Stimulated activated CD4-positive, alpha-beta T cell treated with anti-CD3 and anti-CD28 coated beads, Interleukin-2, amount 100 ng/mL, for 4 hours (primary cell): ENCODE results near the gene HLCS.

Experiments
- DNase-seq: peaks from one replicate; pipeline ENCODE4 v3.0.0-alpha.2; 2020; ENCODE audit warnings: low read depth

HLCS gene

DNA sequence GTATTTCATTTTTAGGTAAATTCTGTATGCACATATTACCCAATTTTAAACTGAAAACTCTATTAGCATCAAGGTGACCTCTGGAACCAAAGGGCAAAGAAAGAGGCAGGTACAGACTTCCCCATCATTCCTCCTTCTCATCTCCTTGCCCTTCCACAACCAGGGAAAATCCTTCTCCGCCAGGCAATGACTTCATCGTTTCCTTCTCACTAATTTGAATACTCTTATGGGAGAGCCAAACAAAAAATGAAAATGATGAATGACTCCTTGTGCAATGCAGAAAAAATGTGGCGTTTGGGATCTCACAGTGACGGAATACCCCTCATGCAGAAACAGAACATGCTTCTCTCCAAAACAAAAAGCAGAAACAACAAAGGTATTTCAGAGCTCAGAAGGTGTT lies 83.7 kb downstream of the HLCS start:
- no peak for DNase-seq

DNA sequence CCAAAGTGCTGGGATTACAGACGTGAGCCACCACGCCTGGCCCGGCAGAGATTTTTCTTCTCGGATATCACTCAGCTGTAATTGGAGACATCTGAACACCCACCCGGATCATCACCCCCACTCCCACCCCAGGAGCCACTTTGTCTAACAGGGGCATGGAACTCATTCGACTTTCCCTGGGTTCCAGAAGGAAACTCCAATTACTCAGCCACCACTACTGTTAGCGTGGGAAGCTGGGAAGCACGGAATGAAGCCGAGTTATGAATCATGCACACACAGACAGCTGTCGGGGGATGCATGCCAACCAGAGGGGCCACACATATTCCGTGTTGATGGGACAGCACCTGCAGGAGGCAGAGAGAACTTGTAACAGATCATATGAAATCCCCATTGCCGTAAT lies 85.2 kb downstream of the HLCS start:
- no peak for DNase-seq

DNA sequence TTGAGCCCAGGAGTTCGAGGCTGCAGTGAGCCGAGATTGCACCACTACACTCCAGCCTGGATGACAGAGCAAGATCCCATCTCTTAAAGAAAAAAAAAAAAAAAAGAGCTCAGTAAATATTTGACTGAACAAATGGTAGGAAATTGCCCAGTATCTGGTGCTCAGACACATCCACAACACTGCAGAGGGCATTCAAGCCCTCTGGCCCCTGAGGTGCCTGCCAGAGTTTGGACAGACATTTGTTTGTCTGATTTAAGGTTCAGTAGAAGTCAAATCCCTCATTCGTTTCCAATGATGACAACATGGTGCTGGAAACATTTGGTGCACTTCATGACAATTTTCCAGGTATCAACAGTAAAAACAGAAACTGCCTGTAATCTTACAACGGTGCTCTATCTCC lies 86.6 kb downstream of the HLCS start:
- DNase-seq: no peak

DNA sequence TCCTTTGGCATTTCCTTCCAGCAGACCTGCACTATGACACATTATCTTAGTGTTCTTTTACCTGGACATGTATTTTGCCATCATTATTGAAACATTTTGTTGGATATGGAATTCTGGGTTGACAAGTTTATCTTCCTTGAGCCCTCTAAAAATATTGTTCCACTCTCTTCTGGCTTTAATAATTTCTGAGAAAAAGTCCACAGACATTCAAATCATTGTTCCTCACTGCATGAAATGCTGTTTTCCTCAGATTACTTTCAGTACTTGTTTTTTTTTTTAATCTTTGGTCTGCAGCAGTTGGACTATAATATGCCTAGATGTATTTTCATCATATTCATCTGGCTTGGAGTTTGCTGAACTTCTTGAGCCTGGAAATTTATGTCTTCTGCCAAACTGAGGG lies 88.7 kb downstream of the HLCS start:
- DNase-seq: no peak

DNA sequence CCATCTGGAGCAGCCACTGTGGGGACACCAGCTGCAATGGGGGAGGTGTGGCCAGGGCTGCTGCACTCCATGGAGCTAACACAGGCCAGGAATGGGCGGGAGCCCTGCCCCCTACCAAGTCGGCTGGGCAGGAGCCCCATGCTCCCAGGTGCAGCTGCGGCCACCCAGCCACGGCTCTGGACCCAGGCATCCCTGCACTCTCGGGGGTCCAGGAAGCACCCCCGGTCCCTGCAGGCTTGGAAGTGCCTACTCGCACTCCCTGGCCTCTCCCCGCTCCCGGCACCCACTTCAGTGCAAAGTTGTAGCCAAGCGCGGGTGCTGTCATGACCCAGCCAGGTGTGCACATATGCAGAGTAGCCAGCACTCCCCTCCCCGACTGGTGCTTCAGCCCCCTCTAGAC lies 91.8 kb downstream of the HLCS start:
- DNase-seq: no peak

DNA sequence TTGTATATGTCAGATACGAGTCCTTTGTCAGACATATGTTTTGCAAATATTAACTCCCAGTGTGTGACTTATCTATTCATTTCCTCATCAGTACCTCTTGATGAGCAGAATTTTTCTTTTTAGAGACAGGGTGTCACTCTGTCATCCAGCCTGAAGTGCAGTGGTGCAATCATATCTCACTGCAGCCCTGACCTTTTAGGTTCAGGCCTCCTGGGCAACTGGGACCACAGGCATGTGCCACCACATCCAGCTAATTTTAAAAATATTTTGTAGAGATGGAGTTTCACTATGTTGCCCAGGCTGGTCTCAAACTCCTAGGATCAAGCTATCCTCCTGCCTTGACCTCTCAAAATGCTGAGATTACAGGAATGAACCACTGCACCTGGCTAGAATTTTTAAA lies 93.0 kb downstream of the HLCS start:
- no peak for DNase-seq

DNA sequence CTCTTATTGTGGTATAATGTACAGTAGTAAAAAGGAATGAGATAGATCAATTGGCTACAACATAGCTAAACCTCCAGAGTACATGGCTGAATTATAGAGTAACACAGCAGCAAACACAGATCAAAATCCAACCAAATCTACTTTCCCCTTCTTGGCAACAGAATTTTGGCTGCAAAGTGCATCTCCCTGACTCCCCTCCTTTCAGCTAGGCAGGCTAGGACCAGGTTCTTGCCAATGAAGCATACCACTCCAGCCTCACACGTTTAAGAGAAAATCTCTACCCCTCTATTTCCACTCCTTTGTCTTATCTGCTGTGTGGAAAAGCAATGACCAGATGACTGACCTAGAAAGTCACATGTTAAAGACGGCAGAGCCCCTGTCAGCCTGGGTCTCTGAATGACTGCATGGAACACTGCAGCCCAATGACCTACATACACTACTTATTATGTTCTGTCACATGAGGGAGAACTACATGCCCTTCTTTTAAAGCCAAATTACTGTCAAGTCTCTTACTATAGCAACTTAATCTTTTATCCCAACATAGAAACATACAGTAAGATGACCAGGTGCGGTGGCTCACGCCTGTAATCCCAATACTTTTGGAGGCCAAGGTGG lies 99.1 kb downstream of the HLCS start:
- DNase-seq: no peak

DNA sequence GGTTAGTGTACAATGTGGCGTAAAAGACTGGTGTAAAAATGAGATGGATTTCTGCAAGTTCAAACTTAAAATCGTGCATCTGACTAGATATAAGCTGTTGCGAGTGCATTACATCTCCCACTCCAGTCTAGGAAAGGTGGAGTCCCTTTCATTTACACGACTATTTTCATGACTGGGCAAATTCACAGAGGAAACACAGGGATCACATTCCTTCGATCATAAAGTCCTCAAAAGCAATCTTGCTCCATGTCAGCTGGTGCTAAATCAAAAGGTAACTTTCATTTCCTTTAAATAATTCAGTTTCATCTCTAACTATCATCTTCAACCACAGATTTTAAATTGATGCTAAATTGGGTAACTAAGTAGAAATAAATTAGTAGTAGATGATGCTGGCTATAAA lies 100.0 kb downstream of the HLCS start:
- DNase-seq: no peak

DNA sequence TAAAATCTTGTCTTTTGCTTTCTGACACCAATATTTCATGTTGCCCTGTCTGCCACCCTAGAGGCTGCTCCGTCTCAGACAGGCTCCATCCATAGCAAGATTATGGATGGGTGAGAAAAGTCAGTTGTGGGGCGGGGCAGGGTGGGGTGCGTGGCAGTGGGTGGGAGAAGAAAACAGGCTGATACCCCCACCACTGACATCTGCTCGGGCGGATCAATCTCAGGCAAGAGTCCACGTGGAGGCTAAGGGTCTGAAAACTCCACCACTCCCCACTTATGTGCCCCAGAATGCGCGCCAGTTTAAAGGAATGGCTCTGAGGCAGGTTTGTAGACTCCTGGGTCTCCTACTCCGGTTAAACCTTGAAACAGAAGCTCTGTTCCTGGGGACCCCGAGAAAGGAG lies 101.5 kb downstream of the HLCS start:
- no peak for DNase-seq

DNA sequence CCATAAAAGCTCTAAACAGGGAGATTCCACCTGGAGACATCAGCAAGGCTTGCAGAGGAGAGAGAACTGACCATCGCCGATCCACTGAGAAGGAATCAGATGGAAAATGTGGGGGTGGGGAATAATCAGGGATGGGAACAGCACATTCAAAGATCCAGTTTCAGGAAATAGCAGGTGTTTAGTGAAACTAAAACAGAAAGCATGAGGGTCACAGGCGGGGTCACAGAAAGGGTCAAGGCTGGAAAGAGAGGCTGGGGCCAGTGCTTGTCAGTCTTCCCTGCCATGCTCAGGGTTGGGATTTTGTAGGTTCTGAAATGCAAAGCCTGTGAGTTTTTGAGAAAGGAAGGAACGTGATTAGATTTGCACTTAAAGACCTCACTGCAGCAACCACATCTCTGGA lies 103.2 kb downstream of the HLCS start:
- no peak for DNase-seq

DNA sequence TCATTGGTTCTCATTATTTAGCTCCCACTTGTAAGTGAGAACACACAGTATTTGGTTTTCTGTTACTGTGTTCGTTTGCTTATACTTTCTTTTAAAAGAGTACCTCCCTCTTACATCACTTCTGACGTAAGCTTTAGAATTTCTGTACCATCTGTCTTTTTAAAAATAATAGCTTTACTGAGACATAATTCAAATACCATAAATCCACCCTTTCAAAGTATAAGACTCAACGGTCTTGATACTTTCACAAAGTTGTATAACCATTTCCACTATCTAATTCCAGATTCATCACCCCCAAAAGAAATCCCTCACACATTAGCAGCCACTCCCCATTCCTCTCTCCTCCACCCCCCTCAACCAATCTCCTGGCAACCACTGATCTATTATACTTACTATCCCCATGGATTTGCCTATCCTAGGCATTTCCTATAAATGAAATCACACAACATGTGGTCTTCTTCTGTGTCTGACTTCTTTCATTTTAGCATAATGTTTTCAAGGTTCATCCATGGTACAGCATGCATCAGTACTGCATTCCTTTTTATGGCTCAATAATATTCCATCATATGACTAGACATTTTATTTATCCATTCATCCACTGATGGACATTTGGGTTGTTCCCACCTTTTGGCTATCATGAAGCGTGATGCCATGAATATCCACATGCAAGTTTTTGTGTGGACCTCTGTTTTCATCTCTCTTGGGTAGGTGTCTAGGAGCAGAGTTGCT lies 104.7 kb downstream of the HLCS start:
- no peak for DNase-seq

DNA sequence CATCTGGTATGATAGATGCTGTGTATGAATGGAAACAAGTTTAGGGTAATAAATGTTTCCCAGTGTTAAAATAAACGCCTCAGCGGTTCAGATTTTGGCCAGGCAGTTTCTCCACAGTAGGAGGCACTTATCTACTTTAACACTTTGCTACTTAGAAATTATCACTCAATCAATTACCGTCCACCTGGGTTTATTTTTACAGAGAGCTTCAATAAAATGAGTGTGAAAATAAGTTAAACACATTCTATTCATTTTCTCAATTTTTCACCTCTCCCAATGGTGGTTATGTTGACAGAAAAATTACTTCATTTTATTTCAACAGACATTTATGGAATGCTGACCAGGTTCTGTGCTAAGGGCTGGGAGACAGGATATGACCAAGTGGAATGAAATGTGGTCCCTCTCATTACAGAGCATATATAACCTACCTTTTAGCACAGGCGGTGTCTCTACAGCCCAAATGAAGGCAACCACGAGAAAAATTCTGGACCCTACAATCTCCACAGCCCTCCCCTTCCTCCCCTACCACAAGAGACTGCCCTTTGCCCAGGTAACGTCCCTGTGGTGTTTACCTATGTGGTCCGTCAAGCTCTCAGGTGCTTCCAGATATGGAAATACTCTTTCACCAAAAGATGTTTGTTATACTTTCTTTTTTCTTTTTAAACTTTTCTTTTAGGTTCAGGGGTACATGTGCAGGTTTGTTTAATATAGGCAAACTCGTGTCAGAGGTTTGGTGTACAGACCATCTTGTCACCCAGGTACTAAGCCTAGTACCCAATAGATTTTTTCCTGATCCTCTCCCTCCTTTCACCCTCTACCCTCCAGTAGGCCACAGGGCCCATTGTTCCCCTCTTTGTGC lies 105.5 kb downstream of the HLCS start:
- no peak for DNase-seq

DNA sequence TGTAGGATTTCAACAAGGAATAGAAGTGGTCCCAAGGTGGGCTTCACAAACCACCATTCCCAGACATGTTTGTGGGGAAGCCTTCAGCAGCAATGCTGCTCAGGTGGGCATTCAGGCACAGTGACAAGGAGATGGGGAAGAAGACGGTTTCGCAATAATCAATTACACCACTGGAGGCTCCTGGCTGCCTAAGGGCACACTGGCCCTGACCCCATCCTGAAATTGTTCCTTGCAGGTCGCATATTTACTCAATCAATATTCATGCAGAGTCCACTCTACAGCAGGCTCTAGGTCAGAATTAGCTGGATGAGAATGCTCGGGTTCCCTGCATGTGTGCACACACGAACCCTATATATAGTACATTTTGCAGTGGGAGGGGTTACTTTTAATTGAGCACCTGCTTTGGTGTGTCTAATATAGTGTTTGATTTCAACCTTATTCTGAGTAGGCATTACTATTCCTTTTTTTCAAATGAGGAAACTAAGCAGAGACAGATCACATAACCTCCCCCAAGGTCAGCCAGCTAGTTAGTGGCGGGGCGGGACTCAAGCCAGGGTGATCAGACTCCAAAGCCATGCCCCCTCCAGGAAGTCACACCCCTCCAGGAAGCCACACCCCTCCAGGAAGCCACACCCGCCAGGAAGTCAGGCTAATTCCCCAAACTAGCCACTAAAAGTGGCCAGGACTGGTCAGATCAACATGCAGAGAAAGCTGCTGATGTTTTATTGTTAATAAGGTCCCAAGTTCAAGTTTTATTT lies 106.5 kb downstream of the HLCS start:
- no peak for DNase-seq

DNA sequence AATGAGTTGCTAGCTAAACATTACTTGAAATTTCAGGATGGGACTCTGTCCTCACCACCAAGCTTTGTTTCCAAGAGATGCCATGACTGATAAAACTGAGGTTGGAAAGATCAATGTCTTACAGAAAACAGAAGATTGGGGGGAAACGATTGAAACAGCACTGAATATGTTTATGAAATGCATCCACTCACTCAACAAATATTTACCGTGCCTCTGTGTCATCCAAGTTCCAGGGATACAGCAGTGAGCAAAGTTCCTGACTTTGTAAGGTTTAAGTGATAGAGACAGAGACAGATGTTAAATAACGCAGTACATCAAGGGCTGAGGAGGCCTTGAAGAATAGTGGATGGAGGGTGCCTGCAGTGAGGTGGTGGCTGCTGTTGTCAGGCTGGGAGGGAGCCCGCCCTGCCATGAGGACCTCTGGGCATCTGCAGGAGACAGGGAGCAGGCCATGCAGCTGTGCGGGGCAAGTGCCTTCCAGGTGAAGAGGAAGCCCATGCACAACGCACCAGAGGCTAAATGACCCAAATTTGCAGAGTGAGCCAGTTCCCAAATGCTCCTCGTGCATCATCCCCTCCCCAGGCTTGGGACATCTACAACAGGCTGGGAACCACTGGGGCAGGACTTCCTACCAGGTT lies 108.0 kb downstream of the HLCS start:
- no peak for DNase-seq

DNA sequence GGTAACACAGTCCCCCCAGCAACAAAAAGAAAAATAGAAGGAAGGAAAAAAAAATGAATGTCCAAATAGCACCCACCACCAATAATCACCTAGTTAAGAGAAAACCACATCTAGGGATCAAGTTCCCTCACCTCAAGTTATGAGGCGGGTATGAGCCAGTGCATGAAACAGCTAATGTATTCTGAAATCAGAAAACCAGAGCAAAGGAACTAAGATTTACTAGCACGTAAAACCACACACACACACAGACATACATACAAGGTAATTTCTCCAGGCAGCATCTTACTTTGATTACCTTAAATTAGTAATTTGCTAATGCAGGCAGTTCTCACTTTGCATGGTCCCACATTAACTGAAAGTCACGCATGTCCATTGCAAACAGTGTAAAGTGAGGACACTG lies 109.8 kb downstream of the HLCS start:
- no peak for DNase-seq

DNA sequence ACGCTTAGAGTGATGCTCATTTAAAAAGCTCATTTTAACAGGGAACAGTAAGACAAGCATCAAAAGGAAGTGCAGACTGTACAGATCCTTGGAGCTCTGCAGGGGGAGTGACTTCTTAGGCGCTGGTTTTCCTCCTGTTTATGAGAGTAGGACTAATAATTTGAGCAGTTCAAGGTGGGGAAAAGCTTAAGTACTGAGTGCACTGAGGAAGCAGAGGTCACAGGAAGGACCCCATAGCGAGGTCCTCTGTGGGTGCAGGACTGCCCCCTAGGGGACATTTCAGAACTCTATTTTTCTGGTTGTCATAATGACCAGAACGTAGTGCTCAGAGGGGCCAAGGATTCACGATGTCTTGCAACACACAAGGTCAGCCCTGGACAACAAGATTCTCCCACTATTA lies 112.1 kb downstream of the HLCS start:
- no peak for DNase-seq

DNA sequence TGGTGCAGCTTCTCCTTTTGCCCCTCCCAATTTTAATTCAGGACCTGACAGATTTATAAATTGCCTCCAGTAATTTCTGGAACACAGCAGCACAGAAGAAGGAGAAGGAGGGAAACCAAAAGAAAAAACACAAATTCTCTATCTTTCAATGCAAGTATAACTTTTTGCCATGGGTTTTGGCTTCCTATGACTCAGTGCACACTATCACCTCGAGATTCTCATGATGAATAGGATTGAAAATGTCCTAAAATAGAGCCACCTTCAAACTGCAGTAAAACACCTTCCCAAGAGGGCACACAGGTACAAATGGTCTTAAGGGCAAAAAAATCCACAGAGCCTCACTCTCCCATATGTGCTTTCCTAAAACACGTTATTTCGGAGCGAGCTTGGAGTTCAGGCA lies 113.6 kb downstream of the HLCS start:
- DNase-seq: no peak

DNA sequence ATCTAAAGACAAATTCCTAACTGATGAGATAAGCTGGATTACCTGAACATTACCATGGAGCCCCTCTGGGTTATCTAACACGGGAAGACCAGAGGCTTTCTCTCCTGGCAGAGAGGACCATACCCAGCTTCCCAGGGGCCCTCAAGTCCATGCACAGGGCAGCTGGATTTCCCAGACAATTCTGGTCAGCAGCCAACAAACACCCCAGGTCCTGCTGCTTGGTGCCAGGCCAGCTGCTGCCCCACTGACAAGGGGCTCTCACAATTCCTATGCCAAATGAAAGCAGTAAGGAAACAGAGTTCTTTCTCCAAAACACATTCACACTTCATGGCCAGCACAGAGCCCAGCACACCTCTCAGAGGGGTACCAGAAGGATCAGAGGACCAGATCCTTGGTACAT lies 114.2 kb downstream of the HLCS start:
- DNase-seq: no peak

DNA sequence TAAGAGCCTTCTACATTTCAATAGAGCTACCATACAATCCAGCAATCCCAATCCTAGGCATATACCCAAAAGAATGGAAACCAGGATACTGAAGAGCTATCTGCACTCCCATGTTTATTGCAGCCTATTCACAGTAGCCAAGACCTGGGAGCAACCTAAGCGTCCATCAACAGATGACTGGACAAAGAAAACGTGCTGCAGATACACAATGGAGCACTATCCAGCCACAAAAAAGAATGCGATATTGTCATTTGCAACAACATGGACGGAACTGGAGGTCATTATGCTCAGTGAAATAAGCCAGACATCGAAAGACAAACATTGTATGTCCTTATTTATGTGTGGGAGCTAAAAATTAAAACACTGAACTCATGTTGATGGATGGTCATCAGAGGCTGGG lies 115.3 kb downstream of the HLCS start:
- no peak for DNase-seq

DNA sequence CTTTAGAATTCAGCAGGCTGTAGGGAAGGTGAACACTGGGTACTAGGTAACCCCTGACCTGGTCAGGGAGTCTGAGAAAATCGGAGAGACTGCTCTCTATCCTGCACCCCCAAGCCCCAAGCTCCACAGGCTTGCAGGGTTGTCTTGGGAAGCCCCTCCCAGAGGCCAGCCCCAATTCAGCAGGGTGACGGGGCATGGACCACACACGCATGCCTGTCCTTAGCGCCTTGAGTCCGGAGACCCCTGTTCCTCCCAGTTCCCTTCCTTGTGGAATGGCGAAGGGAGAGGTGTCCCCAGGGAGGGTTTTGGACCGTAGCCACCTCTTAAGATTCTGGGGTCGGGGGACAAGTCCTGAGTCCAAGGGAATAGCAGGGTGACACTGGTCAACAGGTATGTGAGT lies 116.1 kb downstream of the HLCS start:
- no peak for DNase-seq

DNA sequence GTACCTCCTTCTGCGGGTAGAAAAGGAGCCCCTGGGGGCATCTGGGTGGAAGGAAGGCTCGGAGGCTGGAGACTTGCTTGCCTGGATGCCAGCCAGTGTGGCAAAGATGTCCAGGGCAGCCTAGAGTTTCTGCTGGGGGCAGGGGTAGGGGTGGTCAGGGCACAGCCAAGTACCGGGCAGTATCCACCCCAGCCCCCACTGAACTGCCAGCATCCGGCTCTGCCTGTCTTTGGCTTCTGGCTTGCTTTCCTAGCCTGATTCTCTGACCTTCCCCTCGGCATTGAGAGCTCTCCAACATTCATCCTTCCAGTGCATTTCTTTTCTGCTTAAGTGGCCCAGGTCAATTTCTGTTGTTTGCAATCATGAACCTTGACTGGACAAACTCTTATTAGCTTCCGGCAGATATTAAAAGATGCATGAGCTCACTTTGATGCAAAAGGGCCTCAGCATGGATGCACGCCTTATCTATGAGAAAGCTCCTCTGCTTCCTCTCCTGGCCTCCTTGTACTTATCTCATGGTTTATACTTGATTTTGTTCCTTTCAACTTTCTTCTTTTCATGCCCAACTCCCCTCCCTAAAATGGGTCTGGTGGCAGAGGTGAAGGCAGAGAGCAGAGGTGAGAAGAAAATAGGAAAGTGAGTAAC lies 116.9 kb downstream of the HLCS start:
- no peak for DNase-seq
